Measurements from ENCODE around the gene MSANTD4. TPM values are rescaled to one million over a fixed set of nuclear protein-coding genes. Genes with fewer than 3 reads are reported as not detected.

MSANTD4 gene
- total RNA-seq, 1 experiment from 2014 or later = 17.5 TPM

DNA sequence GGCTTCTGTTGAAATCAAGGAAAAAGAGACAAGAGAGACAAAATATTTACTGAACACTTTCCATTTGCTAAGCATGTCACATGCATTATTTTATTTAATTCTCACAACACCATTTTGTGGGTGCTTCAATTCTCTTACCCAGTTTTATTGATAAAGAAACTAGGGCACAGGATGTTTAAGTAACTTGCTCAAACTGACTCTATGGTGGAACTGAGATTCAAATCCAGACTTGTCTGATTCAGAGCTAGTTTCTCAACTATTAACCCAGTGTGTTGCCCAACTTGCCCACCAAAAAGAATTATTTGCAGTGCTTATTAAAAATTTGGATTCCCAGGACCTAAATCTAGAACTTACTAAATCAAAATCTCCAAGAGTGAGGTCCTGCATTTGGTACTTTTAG lies 21.5 kb upstream of the MSANTD4 start:
- Mint-ChIP-seq H3K9me3 (no peaks in the 10 kb centered on the region), H3K4me1 (no peaks in the 10 kb centered on the region), H3K4me3 (no peak overlapping the region), H3K27me3 (ENCODE audit: low read depth) (no peaks in the 10 kb centered on the region), H3K27ac (no peak overlapping the region), H3K36me3 (ENCODE audit: insufficient read depth in 1 of 3, low read depth in 3 of 3) (no peaks in the 10 kb centered on the region)
- Histone ChIP-seq H3K27me3 (ENCODE audit: insufficient read depth, low read length) (no peaks in the 10 kb centered on the region), H4K20me1 (ENCODE audit: control insufficient read depth, insufficient read depth, insufficient read length) (no peaks in the 10 kb centered on the region), H2BK12ac (ENCODE audit: insufficient read length, low read depth, low read length) (no peak overlapping the region), H3K9me3 (ENCODE audit: control insufficient read depth, low read depth, low read length) (no peaks in the 10 kb centered on the region), H3K23me2 (ENCODE audit: insufficient read length, low read depth, low read length, poor library complexity, severe bottlenecking) (no peaks in the 10 kb centered on the region), H3K56ac (ENCODE audit: insufficient read length, low read depth, low read length) (no peak overlapping the region), H2BK120ac (ENCODE audit: low read depth, low read length, poor library complexity, severe bottlenecking) (no peak overlapping the region), H3K4ac (ENCODE audit: low read depth, low read length) (no peak overlapping the region), H2BK15ac (ENCODE audit: low read depth, low read length) (no peak overlapping the region), H3K14ac (ENCODE audit: insufficient read depth, low read length) (no peak overlapping the region), H3K9ac (ENCODE audit: extremely low read depth, insufficient read length, low read length) (no peak overlapping the region), H4K5ac (ENCODE audit: insufficient read length, low read depth, low read length) (no peak overlapping the region), H2BK20ac (ENCODE audit: low read depth, low read length, poor library complexity, severe bottlenecking) (no peak overlapping the region), H3K4me2 (ENCODE audit: insufficient read depth, insufficient read length, low read length) (no peak overlapping the region), H3K79me2 (ENCODE audit: insufficient read depth, low read length) (no peaks in the 10 kb centered on the region), H2AK5ac (ENCODE audit: insufficient read length, low read length) (no peak overlapping the region), H4K8ac (replicated peaks; ENCODE audit: insufficient read length, low read depth, low read length) (no peak overlapping the region), H3K4me1 (ENCODE audit: insufficient read depth, low read length) (no peaks in the 10 kb centered on the region), H3K18ac (ENCODE audit: insufficient read length, low read depth, low read length) (no peak overlapping the region), H4K91ac (ENCODE audit: insufficient read length, low read depth, low read length) (no peak overlapping the region), H2BK5ac (ENCODE audit: insufficient read length, low read length) (no peak overlapping the region), H3T11ph (ENCODE audit: low read length) (no peak overlapping the region), H3K23ac (ENCODE audit: insufficient read length, low read depth, low read length) (no peak overlapping the region), H3K27ac (ENCODE audit: insufficient read length, low read depth, low read length) (no peak overlapping the region), H3K79me1 (ENCODE audit: insufficient read depth, low read depth, low read length, poor library complexity, severe bottlenecking) (no peaks in the 10 kb centered on the region), H2AFZ (ENCODE audit: low read length) (no peak overlapping the region)
- TF ChIP-seq CTCF (conservative IDR thresholded peaks at IDR 0.05) = no peak
- DNase-seq = no peak

Measured in H9 (cell line).